ENCODE results near the gene VPS29.
"Not testable (repeated sequence)": the region's sequence is repeated elsewhere in the genome, so short reads cannot be mapped to it uniquely, and the experiment has no call there.

Gene VPS29

GRCh38 chr12:110468214-110469048, 33.5 kb downstream of the VPS29 start, which contains the start of the genes FAM216A and GPN3:
FAM216A (plus strand) TSS chr12:110468845; CDS start chr12:110468876, 31 bp downstream.
GPN3 (minus strand) TSS chr12:110468257; CDS start chr12:110468203, 54 bp downstream.
- ChIA-PET CTCF (interaction anchor here (0.6 to 6.3 kb wide), 44 partner anchors 9 to 503 kb away, joined by 3 to 71 read pairs (median 4); partner anchors contain the start of genes ARPC3, RAD9B, TCTN1 and VPS29), POLR2A (interaction anchor here (0.6 to 2.0 kb wide), 7 partner anchors 11 to 145 kb away, joined by 3 to 7 read pairs (median 3); partner anchors contain the start of gene ARPC3)
- TF ChIP-seq CTCF (IDR thresholded peaks at IDR 0.05; ENCODE audit: control extremely low read depth, extremely low read depth, low read depth, missing control alignments) = no peak
- peak; percentile 96 for DNase-seq (ENCODE audit: extremely low spot score)

GRCh38 chr12:110467847-110468213, 34.1 kb downstream of the VPS29 start:
- ChIA-PET CTCF (interaction anchor here (0.7 to 6.3 kb wide), 26 partner anchors 10 to 430 kb away, joined by 3 to 71 read pairs (median 5); partner anchors contain the start of genes ARPC3, RAD9B, TCTN1 and VPS29), POLR2A (interaction anchor here (0.6 to 2.0 kb wide), 7 partner anchors 11 to 146 kb away, joined by 3 to 7 read pairs (median 3); partner anchors contain the start of gene ARPC3)
- no peak for TF ChIP-seq CTCF (IDR thresholded peaks at IDR 0.05; ENCODE audit: control extremely low read depth, extremely low read depth, low read depth, missing control alignments)
- no peak for DNase-seq (ENCODE audit: extremely low spot score)

GRCh38 chr12:110466791-110467190, 35.1 kb downstream of the VPS29 start:
- CTCF ChIA-PET = interaction anchor here (4.9 to 6.3 kb wide), 3 partner anchors 10 to 134 kb away, joined by 40 to 71 read pairs (median 58); partner anchors contain the start of gene ARPC3
- no peak for TF ChIP-seq CTCF (IDR thresholded peaks at IDR 0.05; ENCODE audit: control extremely low read depth, extremely low read depth, low read depth, missing control alignments)
- POLR2A ChIA-PET = interaction anchor here (2.0 kb wide), 1 partner anchor 134 kb away, joined by 6 read pairs; no protein-coding TSS in a partner anchor
- no peak for DNase-seq (ENCODE audit: extremely low spot score)

- DNase-seq (ENCODE audit: extremely low spot score) = not testable (repeated sequence)
- ChIA-PET POLR2A (interaction anchor here (0.7 kb wide), 1 partner anchor 239 kb away, joined by 3 read pairs; no protein-coding TSS in a partner anchor), CTCF (interaction anchor here (0.6 to 6.3 kb wide), 4 partner anchors 9 to 135 kb away, joined by 3 to 71 read pairs (median 49); partner anchors contain the start of gene ARPC3)
Measured at GRCh38 chr12:110465765-110466164, 36.1 kb downstream of the VPS29 start.

- POLR2A ChIA-PET = no interaction called here
- TF ChIP-seq CTCF (IDR thresholded peaks at IDR 0.05; ENCODE audit: control extremely low read depth, extremely low read depth, low read depth, missing control alignments) = no peak
- no peak for DNase-seq (ENCODE audit: extremely low spot score)
- CTCF ChIA-PET = interaction anchor here (5.3 kb wide), 1 partner anchor 8 kb away, joined by 40 read pairs; no protein-coding TSS in a partner anchor
Measured at GRCh38 chr12:110465024-110465423, 36.9 kb downstream of the VPS29 start.

- CTCF ChIA-PET = interaction anchor here (1.7 to 3.8 kb wide), 2 partner anchors 8 to 11 kb away, joined by 5 to 22 read pairs; partner anchors contain the start of gene ARPC3
- DNase-seq (ENCODE audit: extremely low spot score); POLR2A ChIA-PET: not testable (repeated sequence)
Measured at GRCh38 chr12:110461189-110461588, 40.7 kb downstream of the VPS29 start.

GRCh38 chr12:110458756-110459155, 43.2 kb downstream of the VPS29 start:
- no peak for TF ChIP-seq CTCF (IDR thresholded peaks at IDR 0.05; ENCODE audit: control extremely low read depth, extremely low read depth, low read depth, missing control alignments)
- ChIA-PET CTCF (interaction anchor here (1.4 to 5.1 kb wide), 4 partner anchors 9 to 219 kb away, joined by 3 to 40 read pairs (median 9); partner anchors contain the start of genes ARPC3, FAM216A and GPN3), POLR2A (interaction anchor here (1.0 kb wide), 1 partner anchor 126 kb away, joined by 4 read pairs; no protein-coding TSS in a partner anchor)
- no peak for DNase-seq (ENCODE audit: extremely low spot score)

Measured in GM10248 (cell line).